Fibroblast of skin of scalp (primary cell): ENCODE data around the gene LSP1.
A peak's percentile ranks its signal among the peaks of the same experiment; 100 is the strongest.

Experiments used
- DNase-seq: peaks from one replicate; pipeline ENCODE4 v3.0.0-alpha.2; 2013

The LSP1 gene

DNA sequence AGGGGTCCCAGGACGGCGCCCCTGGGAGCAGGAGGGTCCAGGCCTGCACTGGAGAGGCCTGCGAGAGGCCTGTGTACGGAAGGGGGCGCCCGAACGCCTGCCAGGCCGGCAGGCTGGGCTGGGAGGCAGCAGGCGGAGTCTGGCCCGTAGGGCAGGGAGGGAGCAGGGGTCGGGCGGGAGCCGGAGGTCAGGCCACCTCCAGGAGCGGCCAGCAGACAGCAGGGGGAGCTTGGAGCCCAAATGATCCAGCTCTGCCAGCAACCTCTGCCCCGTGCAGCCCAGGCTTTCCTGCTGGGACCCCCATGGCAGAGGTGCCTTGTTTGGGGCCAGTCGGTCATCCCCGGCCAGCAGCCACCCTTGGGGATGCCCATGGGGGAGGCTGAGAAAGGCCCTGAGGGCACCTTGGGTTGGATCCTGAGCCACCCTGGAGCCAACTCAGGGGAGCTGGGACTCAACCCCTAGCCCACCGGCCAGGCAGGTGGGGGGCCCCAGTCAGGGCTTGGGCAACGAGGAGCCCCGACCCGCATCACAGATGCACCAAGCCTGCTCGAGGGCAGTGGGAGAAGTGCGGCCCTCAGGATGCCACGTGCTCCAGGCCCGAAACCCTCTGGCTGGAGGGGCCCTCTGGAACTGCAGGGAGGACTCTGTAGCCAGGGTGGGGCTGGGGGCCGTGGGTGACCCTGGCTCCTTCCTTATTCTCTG, 27.7 kb upstream of the LSP1 start:
- no peak for DNase-seq

DNA sequence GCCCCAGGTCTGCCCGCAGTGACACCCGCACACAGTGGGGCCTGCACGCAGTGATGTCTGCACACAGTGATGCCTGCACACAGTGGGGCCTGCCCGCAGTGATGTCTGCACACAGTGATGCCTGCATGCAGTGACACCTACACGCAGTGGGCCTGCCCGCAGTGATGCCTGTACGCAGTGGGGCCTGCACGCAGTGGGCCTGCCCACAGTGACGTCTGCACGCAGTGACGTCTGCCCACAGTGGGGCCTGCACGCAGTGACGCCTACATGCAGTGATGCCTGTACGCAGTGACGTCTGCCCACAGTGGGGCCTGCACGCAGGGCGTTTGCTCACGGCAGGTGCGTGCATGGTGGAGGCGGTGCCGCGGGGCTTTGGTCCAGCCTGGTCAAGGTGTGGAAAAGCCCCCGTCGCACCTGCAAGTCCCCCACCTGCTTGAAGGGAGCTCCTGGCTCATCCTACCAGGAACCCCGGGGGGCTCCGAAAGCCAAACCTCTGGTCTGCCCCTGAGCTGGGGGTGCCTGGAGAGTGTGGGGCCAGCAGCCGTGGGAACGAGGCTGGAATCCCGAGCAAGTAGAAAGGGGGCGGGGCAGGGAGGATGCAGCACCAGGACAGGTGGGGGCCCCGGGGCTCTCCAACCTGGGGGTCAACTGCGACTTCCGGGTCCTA, 27.0 kb upstream of the LSP1 start:
- DNase-seq = no peak

DNA sequence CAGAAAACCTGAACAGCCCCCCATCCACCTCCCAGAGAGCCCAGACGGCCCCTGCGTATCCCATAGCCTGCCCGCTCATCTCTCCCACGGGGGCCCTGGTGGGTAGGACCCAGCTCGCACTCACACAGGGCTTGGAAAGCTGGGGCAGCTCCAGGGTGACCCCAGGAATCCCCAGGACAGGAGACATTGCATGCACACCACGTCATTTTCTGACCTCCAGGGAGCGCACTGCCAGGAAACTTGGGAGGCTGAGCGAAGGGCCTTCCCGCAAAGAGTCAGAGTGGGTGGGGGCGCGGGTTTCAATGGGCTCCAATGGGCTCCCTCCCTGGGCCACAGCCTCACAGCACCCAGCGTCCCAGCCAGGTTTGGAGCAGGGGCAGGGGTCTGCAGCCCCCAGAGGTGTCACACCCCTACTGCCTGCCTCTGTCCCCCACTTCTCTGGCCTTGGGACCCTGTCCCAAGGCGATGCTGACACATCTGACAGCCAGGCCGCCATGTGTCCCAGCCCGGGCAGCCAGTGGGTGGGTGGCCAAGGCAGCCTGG, 26.3 kb upstream of the LSP1 start:
- peak; percentile 77 for DNase-seq

DNA sequence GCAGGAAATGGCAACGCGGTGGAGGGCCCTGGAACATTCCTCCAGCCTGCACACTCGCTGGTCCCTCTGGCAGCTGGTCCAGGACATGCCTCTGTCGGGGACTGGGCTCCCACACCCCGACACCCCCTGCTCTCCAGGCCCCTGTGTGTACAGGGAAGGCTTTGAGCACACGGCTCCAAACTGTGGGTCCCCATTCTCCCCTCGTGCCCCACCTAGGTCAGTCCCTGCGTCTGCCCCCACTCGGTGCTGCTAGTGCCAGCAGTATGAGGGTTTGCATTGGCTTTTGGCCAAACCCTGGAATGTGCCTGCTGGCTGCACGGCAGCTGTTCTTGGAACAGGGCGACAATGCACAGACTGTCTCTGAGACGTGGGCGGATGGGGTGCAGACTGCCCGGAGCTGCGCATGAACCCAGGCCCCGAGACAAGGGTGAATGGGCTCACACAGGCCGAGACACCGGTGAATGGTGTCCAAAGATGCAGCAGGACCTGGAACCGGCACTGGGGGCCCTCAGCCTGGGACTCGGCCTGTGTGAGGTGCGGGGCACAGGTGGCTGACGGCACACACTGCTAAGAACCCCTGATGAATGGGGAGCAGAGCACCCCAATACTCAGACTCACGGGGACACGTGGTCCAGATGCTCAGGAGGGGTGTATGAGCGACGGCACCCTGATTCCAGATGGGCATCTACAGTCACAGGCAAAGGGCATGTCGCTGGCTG, 25.6 kb upstream of the LSP1 start:
- peak; percentile 92 for DNase-seq

DNA sequence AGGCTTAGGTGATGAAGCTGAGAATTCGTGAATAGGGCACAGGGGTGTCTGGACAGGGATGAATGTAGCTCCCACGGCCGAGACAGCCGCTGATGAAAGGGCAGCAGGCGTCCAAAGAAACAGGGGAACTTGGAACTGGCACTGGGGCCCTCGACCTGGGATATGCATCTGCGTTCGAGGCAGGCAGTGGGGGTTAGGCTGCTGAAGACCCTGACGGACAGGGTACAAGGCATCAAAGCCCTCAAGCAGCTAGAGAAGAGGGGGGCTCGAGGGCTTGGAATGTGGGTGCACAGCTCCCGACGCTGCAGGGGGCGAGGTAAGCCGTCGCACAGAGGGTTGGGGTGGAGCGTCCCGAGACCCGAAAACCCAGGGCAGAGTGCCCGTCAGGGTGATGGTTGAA, 25.0 kb upstream of the LSP1 start:
- no peak for DNase-seq

DNA sequence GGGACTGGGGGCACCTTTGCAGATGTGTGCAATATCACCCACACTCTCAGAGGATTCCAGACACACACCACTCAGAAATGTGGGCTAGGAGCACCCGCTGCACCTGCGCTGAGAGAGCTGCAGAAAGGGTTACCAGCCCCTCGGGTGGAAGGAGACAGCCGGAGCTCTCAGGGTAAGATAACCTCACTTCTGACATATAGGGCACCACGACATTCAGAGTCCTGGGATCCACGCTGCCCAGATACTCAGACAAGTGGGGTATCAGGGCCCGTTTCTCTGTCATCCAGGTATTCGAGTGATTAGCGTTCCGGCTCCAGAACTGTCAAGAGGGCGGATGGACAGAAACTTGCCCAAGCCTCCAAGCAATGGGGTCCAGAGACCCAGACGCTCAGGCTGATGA, 24.3 kb upstream of the LSP1 start:
- no peak for DNase-seq

DNA sequence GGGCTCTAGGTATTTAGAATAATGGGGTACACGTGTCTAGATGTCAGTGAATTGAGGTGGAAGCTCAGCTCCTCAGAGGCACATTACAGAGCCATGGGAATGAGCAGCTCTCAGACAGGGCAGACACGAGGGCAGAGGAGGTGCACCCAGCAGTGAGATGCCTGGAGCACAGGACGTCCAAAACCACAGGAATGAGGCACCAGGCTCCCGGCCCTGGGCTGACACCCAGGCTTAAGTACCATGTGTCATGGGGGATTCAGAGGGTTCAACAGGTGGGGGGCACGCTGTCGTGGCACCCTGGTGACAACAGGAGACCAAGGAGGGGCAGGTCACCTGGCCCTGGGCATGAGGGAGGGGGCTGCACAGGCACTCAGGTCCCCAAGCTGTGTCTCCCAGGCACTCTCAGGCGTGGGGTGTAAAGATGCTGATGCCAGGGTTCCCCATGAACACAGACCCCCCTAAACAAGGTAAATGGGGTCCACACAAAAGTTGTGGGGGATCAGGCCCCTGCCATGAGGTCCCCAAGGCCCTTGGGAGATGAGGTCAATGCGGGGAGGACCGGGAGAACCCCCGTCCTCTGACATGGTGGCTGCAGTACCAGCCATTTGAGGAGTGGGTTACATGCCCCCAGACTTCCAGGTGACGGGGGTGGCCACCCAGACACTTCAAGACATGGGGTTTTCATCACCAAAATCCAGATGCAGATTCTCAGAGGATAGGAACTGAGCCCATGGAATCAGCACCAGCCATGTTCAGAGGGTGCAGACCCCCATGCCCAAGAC, 23.7 kb upstream of the LSP1 start:
- peak; percentile 73 for DNase-seq

DNA sequence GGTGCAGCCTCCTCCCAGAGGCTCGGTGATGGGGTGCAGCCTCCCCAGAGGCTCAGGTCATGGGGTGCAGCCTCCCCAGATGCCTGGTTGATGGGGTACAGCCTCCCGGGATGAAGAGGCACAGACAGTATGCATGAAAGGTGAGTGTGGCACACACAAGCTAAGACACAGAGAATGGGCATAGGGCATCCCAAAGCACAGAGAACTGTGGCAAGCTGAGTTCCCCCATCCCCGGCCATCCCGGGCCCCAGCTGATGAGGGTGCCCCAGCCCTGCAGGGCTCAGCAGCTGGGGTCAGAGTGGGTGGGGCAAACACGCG, 22.9 kb upstream of the LSP1 start:
- no peak for DNase-seq

DNA sequence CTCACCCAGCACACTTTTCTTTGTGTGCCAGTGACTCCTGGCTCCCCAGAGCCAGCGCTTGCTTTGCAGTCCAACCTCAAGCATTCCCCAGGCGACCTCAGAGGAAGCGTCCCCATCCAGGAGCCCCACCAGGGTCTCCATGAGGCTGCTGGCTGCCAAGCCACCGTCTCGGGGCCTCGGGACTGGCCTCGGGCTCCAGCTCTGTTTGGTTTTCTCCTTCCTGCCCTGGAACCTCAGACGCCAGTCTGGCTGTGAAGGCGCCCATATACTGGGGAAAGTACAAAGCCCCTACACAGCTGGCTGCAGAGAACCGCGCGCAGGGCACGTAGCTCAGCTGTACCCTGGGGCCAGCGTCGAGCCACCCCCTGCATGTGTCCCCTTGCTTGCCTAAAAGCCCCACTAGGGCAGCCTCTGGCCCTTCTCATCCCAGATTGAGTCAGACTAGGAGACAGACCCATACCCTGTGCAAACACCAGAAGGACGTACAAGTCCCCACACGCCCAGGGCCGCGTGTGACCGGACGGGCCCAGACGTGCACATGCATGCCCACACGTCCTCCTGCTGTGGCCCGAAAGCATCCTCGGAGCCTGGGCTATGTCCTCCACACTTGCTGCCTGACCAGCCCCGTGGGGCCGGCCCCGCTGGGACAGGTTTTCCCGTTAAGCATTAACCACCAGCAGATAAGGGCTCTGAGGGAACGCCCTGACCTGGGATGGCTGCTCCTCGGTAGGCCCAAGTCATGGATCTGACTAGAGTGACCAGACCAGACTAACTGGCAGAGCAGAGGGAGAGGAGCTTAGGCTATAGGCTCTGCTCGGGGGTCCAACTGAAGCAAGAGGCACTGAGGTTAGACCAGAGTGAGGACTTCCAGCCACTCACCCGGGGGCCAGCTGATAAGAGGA, 22.3 kb upstream of the LSP1 start:
- no peak for DNase-seq

DNA sequence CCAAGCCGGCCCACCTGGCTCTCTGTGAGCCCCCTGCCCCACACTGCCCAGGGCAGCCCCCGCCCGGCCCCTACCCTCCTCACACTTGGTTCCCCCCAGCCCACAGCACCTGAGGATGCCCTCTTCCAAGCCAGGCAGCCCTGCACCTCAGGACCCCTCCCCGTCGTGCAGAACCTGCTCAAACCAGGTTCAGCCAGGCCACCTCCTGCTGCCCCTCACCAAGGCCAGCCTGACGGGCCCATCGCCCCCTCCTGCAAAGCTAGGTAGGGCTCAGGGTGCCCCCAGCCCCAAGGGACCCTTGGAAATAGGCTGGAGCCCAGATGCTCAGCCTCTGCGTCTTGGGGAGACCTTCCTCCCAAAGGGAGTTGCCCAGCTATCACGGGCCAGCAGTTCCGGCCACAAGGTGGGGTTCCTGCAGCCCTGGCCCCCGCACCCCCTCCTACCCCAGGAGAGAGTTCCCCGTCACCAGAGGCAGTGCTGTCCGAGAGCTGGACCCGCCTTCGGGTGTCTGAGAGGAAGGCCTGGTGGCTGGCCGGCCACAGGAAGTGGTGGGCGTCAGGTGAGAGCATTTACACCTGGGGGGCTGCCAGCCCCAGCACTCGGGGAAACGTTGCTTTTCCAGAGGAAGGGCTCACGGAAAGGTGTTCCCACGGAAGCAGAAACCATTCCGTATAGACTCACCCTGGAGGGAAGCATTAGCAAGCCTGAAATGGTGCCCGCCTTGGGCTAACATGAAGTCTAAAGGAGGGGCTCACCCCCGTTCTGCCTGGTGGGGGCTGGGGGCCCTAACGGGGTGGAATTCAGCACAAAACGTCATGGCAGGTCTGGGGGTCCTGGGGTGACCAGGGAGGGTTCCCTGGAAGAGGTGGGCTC, 21.3 kb upstream of the LSP1 start:
- DNase-seq = no peak

DNA sequence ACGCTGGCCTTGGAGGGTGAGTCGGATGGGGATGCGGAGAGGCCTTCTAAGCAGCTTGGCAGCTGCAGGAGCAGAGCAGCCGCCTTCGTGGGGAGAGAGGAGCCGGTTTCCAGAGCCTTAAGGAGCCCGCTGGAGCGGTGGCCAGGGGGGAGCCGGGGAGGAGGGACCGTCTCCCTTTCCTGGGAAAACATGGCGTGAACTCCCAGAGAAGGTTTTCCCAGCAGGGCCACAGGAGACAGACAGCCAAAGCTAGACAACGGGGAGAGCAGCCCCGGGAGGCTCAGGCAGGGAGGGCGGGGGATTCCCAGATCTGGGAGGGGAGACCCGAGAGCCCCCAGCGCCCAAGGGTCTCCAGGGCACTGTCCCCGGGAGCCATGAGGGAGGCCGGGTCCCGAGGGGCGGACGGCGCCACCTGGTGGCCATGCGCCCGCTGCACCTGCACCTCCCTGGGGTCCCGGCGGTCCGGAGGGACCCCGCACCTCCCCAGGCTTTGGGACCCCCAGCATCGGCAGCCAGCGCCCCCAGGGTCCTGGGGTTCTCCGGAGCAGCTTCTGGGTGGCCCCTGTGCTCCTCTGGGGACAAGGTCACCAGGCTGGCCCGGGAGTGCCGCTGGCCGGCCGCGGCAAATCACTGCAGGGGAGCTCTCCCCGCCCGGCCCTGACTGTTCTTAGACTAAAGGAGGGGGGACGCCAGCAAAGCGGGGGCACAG, 20.5 kb upstream of the LSP1 start:
- DNase-seq = peak; percentile 28

DNA sequence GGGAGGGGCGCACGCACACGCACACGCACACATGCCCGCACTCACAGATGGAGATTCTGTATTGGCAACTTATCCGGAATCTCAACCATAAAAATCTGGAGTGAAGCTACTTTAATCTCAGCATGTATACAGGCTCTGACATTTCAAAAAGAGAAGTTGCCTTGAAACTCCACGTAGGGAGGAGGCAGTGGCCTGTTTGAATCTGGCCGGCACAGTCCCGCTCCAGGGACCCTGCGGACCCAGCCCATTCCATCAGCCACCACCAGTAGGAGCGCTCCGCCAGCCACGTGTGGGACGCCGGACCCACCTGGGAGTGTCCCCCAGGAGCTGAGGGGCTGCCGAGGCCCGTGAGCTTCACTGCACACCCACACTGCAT, 20.0 kb upstream of the LSP1 start:
- no peak for DNase-seq

DNA sequence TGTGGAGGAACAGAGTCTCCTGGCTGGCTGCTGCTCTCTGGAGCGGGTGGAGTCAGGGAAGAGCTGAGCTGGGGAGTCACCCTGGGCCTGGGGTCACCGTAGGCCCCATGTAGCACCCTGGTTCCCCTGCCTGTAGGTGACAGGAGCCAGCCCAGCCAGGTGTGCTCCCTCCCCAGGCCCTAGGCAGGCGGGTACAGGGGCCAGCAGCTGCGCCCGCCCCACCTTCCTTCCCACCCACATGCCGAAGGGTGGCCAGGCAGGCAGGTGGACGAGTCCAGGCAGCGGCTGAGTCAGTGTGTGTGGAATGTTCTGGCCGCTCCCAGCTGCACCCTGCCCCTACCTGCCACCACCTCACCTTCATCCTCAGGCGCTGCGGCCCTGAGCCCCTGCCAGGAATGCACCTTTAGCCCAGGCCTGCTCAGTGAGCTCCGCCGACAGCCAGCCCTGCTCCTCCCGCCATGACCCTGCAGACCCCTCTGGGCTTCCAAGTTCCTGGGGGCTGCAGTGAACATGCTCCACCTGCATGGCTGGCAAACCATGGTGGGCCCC, 18.7 kb upstream of the LSP1 start:
- DNase-seq = no peak

DNA sequence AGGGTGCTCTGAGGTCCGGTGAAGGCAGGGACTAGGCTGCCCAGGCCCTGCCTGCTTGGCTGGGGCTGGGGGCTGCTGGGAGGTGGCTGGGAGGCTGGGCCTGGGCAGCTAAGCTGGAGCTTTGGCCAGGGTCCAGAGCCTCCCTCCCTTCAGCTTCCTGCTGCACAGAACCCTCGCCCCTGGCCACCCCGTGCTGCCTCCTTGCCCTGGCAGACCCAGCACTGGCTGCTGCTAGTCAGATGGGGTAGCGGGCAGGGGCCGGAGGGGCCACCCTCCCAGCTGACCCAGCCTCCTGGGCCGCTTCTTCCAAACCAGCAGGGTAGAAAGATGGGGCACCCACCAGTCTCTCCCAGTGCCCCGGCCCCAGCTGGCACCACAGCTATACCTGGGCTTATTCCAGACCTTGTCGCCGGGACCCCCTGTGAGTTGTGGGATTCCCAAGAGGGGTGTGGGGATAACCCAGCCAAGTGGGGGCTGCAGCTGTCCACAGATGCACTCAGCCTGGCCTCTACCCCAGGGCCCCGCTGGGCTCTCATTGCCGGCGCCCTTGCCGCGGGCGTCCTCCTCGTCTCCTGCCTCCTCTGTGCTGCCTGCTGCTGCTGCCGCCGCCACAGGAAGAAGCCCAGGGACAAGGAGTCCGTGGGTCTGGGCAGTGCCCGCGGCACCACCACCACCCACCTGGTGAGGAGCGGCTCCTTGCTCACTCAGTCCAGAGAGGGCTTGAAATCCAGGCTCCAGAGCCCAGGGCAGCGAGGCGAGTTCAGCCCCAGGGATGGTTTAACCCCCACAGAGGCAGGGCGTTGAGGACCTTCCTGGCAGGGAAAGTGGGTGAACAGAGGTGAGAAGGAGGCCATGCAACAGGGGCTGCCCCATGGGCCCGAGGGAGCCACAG, 17.9 kb upstream of the LSP1 start, which contains the start of gene SYT8:
SYT8 (plus strand) TSS at position 212 of the 892 bp plus-strand sequence; CDS start at position 328, 116 bp downstream.
- DNase-seq = no peak

DNA sequence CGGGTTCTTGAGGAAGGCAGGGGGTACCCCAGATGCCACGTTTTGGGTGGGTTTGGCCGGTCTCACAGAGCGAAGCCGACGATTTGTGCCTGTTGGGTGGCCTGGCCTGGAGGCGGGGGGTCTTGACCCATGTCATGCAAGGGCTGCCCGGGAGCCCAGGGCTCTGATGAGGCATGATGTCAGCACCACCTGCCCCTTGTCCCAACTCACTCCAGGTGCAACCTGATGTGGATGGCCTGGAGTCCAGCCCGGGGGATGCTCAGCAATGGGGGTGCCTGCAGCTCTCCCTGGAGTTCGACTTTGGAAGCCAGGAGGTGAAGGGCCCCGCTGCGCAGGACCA, 17.2 kb upstream of the LSP1 start:
- no peak for DNase-seq

DNA sequence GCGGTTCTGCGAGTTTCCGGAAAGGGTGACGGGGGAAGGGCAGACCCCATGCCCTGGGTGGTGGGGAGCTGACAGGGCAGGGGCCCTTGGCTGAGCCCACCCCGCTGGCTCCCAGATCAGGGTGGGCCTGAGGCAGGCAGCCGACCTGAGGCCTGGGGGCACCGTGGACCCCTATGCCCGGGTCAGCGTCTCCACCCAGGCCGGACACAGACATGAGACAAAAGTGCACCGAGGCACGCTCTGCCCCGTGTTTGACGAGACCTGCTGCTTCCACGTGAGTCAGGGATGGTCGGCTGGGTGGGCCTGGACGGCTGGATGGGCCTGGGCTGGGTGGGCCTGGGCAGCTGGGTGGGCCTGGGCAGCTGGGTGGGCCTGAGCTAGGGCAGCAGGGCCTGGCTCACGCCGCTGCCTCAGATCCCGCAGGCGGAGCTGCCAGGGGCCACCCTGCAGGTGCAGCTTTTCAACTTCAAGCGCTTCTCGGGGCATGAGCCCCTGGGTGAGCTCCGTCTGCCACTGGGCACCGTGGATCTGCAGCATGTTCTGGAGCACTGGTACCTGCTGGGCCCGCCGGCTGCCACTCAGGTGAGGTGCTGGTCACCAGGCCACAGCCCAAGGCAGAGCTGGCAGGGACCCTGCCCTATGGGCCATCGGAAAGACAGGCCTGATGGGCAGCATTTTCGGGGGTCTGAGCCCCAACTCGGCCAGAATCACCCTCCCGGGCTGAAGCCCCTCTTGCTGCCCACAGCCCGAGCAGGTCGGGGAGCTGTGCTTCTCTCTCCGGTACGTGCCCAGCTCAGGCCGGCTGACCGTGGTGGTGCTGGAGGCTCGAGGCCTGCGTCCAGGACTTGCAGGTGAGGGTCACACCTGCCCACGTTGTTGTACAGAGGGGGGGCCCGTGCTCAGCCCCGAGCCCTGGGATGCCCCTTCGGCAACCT, 16.6 kb upstream of the LSP1 start:
- no peak for DNase-seq
